Stimulated activated naive CD8-positive, alpha-beta T cell treated with anti-CD3 and anti-CD28 coated beads, Interleukin-15, amount 100 ng/mL, for 72 hours (primary cell): ENCODE data around the gene KCNG2.
"Not testable (repeated sequence)": the region's sequence is repeated elsewhere in the genome, so short reads cannot be mapped to it uniquely, and the experiment has no call there.

Experiments used
- ATAC-seq: fragments of 150-1000 bp; cut with Tn5 transposase; 2 replicates; pipeline ENCODE4 v1.10.0; 2021; ENCODE audit warnings: mild to moderate bottlenecking, moderate library complexity
- DNase-seq, 2 donors: peaks; one replicate each; pipeline ENCODE4 v3.0.0; 2021 to 2022
- H3K27ac Mint-ChIP-seq, 2 donors: one replicate each; pipeline ENCODE4 v1.8.0; 2022; ENCODE audit warnings: mild to moderate bottlenecking in 2 of 2, mixed read lengths in 2 of 2, moderate library complexity in 2 of 2
- H3K27me3 Mint-ChIP-seq: one replicate; pipeline ENCODE4 v1.8.0; 2022; ENCODE audit warnings: mixed read lengths
- H3K4me1 Mint-ChIP-seq: one replicate; pipeline ENCODE4 v1.8.0; 2022; ENCODE audit warnings: mild to moderate bottlenecking, mixed read lengths
- H3K4me3 Mint-ChIP-seq, 2 donors: one replicate each; pipeline ENCODE4 v1.8.0; 2022; ENCODE audit warnings: mild to moderate bottlenecking in 2 of 2, mixed read lengths in 2 of 2, moderate library complexity in 1 of 2
- H3K9me3 Mint-ChIP-seq, 2 donors: one replicate each; pipeline ENCODE4 v1.8.0; 2022; ENCODE audit warnings: mixed read lengths in 2 of 2

Gene KCNG2

DNA sequence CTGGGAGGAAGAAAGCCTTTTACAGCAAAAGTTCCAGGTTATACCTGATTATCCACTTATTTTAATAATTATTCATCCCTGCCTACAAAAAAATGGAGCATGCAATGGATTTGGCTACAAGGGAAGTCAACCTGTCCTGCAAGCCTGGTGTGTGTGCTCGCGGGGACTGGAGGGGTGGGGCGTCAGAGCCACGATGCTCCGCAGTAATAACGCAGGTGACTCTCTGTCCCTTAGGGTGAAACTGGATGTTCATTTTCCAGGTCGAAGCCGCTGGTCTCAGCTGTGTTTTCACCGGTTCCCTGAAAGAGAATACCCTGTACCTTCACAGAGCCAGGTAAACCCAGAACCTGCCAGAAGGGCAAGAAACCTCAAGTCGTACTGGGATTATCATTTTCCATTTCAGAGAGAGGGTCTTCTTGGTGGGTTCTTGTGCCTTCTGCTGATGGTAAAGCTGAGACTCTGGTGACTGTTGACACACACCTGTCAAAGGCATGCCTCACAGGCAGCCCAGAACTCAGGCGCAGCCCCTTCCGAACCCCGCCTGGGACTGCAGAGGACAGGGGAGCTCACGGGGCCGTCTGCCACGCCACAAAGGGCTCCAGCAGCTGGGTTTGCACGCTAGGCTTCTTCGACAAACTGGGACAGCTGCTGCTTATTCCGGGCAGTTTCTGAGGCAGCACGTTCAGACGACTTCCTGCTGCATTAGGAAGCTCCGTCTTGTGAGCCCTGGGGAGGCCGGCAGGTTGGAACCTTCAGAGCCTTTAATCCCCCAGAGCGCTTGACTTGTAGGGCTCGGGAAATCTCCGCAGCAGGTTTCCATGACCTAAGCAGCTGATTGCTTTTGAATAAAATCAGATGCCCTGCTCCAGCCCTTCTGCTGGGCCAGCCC is 58.6 kb downstream of the KCNG2 start:
- H3K4me3 Mint-ChIP-seq: no peak overlapping the region
- peaks cover 22% of the 10 kb centered on the region for H3K27me3 Mint-ChIP-seq
- no peak overlapping the region for H3K27ac Mint-ChIP-seq
- ATAC-seq (peak; percentile 58), DNase-seq (peak; percentile 18 to 19)
- H3K9me3 Mint-ChIP-seq: peaks cover 0 to 1% of the 10 kb centered on the region in 2 donors
- H3K4me1 Mint-ChIP-seq: peaks cover 8% of the 10 kb centered on the region

DNA sequence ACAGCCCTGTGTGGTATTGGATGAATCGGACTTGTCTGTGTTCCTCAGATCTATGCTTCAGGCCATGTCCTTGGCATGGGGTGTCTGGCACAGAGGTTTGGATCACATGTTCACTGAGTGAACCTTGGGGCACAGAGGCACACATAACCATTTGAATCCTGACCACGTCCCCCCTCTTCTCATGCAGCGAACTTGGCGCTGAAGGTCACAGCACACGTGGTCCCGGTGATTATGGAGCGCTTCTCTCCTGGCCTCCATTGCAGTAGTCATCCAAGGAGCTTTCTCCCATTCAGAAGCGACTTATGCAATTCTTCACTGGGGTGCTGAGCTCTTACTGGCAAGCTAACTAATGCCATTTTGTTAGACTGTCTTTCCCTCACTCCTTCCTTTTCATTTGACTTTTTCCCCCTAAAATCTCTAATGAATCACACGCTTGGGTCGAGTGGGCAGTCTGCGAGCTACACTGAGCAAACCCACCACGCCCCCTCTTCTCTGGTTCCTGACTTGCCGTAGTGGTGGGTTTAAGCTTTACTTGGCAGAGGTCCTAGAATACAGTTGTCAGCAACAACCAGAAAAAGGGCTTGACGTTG is 59.4 kb downstream of the KCNG2 start:
- H3K27me3 Mint-ChIP-seq: peaks cover 25% of the 10 kb centered on the region
- peaks cover 8% of the 10 kb centered on the region for H3K4me1 Mint-ChIP-seq
- peaks cover 5 to 10% of the 10 kb centered on the region in 2 donors for H3K9me3 Mint-ChIP-seq
- ATAC-seq (no peak), DNase-seq (no peak)
- peak overlapping the region in 1 of 2 donors; percentile 61 for H3K4me3 Mint-ChIP-seq
- peak overlapping the region in 1 of 2 donors; percentile 79 for H3K27ac Mint-ChIP-seq

DNA sequence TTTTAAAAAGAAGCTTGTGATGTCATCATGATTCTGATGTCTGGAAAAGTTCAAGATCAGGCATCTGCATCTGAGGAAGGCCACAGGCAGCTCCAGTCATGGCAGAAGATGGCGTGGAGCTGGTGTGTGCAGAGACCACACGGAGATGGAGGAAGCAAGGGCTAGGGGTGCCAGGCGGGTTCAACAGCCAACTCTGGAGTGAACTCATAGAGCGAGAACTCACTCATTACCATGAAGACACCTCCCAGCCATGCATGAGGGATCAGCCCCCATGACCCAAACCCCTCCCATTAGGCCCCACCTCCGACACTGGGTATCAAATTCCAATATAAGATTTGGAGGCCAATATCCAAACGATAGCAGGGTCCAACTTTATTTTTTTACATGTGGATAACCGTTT is 61.6 kb downstream of the KCNG2 start:
- H3K4me3 Mint-ChIP-seq: no peak overlapping the region
- DNase-seq: no peak
- peaks cover 26% of the 10 kb centered on the region for H3K27me3 Mint-ChIP-seq
- no peak overlapping the region for H3K27ac Mint-ChIP-seq
- H3K9me3 Mint-ChIP-seq: peaks cover 5 to 15% of the 10 kb centered on the region in 2 donors
- H3K4me1 Mint-ChIP-seq: peaks cover 8% of the 10 kb centered on the region
- no peak for ATAC-seq

DNA sequence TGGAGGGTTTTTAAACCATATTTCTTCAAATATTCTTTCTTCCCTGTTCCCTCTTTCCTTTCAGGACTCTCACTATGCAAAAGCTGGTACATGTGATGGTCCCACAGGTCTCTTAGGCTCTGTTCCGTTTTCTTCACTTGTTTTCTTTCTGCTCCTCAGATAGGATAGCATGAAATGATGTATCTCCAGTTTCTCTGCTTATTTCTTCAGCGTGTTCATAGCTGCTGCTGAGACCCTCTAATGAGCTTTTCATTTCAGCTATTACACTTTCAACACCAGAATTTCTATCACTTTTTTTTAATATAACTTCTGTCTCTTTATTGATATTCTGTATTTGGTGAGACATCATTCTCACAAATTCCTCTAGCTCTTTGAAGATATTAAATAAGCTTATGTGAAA is 63.9 kb downstream of the KCNG2 start:
- peaks cover 5 to 15% of the 10 kb centered on the region in 2 donors for H3K9me3 Mint-ChIP-seq
- ATAC-seq: no peak
- no peak overlapping the region for H3K4me3 Mint-ChIP-seq
- no peak overlapping the region for H3K27ac Mint-ChIP-seq
- no peak for DNase-seq
- H3K4me1 Mint-ChIP-seq: peaks cover 8% of the 10 kb centered on the region
- peaks cover 26% of the 10 kb centered on the region for H3K27me3 Mint-ChIP-seq

DNA sequence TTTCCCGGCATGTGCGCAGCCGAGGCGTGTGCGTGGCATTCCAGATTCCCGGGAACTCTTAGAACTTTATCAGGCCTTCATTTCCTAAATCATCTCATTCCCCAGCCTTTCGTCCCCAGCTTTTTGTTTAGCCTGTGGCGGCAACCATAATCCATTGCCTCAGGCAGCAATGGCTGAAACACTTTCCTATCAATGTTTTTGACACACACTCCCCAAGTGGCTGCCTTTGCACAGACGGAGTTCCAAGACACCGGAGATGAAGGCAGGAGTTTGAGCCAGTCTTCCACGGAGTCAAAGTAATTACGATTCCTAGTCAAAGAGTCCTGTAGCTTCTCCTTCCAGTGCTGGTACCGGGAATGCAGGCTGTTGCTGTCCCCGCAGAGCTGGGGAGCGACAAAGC is 64.8 kb downstream of the KCNG2 start:
- no peak for ATAC-seq
- DNase-seq: no peak
- Mint-ChIP-seq H3K9me3 (peaks cover 5 to 15% of the 10 kb centered on the region in 2 donors), H3K27me3 (peaks cover 20% of the 10 kb centered on the region), H3K4me1 (peaks cover under 1% of the 10 kb centered on the region), H3K27ac (no peak overlapping the region), H3K4me3 (no peak overlapping the region)

DNA sequence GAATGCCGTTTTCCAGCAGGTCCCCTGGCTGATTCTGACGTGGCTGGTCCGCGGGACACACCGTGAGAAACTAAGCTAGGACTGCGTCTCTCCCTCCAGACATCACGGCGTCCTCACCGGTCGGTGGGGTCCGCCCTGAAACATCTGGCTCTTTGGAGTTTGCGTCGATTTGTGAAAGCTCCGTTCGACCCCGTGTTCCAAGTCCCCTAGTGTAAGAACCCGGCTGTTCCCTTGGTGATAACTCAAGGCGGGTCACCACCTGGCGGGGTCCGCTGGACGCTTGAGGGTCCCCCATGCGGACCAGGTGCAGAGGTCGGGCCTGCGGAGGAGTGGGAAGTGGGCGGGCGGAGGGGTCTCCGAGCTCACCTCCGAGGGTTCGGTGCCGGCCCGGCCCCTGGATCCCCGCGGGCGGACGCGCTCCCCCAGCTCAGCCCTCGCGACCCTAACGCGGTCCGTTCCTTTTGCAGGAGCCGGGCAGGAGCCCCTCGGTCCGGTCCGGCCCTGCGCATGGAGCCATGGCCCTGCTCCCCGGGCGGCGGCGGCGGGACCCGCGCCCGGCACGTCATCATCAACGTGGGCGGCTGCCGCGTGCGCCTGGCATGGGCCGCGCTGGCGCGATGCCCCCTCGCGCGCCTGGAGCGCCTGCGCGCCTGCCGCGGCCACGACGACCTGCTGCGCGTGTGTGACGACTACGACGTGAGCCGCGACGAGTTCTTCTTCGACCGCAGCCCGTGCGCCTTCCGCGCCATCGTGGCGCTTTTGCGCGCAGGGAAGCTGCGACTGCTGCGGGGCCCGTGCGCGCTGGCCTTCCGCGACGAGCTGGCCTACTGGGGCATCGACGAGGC is 65.6 kb downstream of the KCNG2 start:
- Mint-ChIP-seq H3K27ac (no peak overlapping the region), H3K27me3 (peaks cover 18% of the 10 kb centered on the region), H3K4me1 (no peaks in the 10 kb centered on the region), H3K9me3 (peaks cover 5 to 15% of the 10 kb centered on the region in 2 donors), H3K4me3 (no peak overlapping the region)
- ATAC-seq (peak; percentile 47), DNase-seq (no peak)

DNA sequence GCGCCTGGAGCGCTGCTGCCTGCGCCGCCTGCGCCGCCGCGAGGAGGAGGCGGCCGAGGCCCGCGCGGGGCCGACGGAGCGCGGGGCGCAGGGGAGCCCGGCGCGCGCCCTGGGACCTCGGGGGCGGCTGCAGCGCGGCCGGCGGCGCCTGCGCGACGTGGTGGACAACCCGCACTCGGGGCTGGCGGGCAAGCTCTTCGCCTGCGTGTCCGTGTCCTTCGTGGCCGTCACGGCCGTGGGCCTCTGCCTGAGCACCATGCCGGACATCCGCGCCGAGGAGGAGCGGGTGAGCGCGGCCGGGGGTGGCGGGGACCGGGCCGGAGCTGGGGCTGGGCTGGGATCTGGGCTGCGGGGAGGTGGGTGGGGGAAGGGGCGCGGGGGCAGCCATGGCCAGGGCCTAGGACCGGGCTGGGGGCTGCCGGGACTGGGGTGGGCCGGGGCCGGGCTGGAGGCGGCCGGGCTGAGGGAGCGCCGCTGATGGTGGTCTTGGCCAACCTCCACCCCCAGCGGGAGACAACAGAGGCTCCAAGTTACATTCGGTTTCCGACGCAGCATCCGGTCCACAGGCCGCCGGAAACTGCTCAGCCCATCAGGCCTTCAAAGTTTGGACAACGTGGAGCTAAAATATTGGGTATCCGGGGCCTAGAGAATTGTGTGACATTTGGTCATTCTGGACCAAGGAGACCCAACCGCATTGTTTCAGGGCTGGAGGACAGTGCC is 66.4 kb downstream of the KCNG2 start:
- Mint-ChIP-seq H3K4me3 (no peak overlapping the region), H3K4me1 (no peaks in the 10 kb centered on the region), H3K27ac (no peak overlapping the region), H3K9me3 (peaks cover 5 to 15% of the 10 kb centered on the region in 2 donors), H3K27me3 (peaks cover 12% of the 10 kb centered on the region)
- ATAC-seq (peak; percentile 56), DNase-seq (no peak)

DNA sequence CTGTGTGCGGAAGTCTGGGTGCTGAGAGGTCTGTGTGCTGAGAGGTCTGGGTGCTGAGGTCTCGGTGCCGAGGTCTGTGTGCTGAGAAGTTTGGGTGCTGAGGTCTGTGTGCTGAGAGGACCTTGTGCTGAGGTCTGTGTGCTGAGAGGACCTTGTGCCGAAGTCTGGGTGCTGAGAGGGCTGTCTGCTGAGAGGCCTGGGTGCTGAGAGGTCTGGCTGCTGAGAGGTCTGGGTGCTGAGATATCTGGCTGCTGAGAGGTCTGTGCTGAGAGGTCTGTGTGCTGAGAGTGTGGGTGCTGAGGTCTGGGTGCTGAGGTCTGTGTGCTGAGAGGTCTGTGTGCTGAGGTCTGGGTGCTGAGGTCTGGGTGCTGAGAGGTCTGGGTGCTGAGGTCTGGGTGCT is 67.2 kb downstream of the KCNG2 start:
- H3K4me1 Mint-ChIP-seq, ATAC-seq, H3K4me3 Mint-ChIP-seq, DNase-seq, H3K27ac Mint-ChIP-seq: not testable (repeated sequence)
- peaks cover 5 to 15% of the 10 kb centered on the region in 2 donors for H3K9me3 Mint-ChIP-seq
- peaks cover 11% of the 10 kb centered on the region for H3K27me3 Mint-ChIP-seq

DNA sequence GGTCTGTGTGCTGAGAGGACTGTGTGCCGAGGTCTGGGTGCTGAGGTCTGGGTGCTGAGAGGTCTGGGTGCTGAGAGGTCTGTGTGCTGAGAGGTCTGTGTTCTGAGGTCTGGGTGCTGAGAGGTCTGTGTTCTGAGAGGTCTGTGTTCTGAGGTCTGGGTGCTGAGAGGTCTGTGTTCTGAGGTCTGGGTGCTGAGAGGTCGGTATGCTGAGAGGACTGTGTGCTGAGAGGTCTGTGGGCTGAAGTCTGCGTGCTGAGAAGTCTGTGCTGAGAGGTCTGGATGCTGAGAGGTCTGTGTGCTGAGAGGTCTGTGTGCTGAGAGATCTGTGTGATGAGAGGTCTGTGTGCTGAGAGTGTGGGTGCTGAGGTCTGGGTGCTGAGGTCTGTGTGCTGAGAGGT is 68.2 kb downstream of the KCNG2 start:
- ATAC-seq, H3K4me1 Mint-ChIP-seq, DNase-seq, H3K27ac Mint-ChIP-seq, H3K4me3 Mint-ChIP-seq: not testable (repeated sequence)
- peaks cover 5 to 15% of the 10 kb centered on the region in 2 donors for H3K9me3 Mint-ChIP-seq
- peaks cover 11% of the 10 kb centered on the region for H3K27me3 Mint-ChIP-seq

DNA sequence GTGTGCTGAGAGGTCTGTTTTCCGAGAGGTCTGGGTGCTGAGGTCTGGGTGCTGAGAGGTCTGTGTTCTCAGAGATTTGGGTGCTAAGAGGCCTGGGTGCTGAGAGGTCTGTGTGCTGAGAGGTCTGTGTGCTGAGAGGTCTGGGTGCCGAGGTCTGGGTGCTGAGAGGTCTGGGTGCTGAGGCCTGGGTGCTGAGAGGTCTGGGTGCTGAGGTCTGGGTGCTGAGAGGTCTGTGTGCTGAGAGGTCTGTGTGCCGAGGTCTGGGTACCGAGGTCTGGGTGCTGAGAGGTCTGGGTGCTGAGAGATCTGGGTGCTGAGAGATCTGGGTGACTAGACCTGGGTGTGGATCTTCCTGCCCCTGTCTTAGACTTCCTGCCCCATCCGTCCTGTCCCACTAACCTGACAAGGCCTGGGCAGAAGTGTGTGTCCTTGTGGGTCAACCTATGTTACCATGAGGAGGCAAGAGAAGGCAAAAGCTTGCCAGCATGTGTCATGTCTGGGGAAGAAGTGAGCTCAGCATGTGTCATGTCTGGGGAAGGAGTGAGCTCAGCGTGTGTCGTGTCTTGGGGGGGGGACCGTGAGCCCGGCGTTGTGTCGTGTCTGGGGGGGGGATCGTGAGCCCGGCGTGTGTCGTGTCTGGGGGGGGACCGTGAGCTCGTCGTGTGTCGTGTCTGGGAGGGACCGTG is 69.3 kb downstream of the KCNG2 start:
- peaks cover 0 to 7% of the 10 kb centered on the region in 2 donors for H3K9me3 Mint-ChIP-seq
- ATAC-seq: no peak
- peaks cover 9% of the 10 kb centered on the region for H3K27me3 Mint-ChIP-seq
- H3K27ac Mint-ChIP-seq: no peak overlapping the region
- H3K4me1 Mint-ChIP-seq: no peaks in the 10 kb centered on the region
- no peak overlapping the region for H3K4me3 Mint-ChIP-seq
- no peak for DNase-seq

DNA sequence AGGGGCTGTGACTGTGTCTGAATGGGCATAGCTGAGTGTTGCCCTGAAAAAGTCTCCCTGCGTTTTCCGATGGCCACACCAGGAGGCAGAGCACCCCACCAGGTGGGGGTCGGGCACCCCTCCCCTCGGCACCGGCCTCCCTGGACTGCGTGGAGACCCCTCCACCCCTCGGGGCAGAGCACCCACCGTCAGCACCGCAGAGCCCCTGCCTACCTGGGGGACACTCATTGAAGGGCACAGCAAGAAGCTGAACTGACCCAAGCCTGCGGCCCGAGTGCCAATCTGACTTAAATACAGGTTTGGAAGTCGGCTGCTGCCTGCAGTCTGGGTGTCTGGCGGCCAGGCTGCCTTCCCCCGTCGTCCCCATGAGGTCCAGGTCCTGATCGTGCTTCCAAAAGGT is 69.9 kb downstream of the KCNG2 start:
- Mint-ChIP-seq H3K27me3 (peaks cover 3% of the 10 kb centered on the region), H3K4me3 (no peak overlapping the region), H3K4me1 (no peaks in the 10 kb centered on the region), H3K9me3 (peaks cover 0 to under 1% of the 10 kb centered on the region in 2 donors), H3K27ac (no peak overlapping the region)
- ATAC-seq: no peak
- DNase-seq: no peak

DNA sequence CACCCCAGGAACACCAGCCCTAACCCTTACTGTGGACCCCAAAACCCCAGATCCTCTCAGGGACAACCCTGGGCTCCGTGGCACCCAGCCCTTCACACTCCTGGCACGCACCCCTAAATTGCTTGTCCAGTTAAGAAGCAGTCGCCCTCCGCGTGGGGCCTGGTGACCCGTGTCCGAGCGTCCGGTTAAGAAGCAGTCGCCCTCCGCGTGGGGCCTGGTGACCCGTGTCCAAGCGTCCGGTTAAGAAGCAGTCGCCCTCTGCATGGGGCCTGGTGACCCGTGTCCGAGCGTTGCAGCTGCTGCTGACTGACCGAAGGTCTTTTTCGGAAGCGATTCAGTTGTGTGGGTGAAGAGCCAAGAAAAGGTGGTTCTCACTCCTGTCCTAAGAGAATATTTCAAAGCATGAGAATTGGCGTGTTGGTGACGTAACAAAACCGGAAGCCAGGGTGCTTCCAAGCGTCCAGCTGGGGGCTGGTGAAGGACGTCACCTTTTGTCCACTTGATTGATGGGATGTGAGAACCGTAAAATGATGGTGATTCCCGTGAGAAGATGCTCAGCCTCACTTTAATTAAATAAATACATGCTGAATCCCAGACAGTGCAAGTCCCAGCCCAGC is 70.5 kb downstream of the KCNG2 start:
- no peak for ATAC-seq
- no peaks in the 10 kb centered on the region for H3K27me3 Mint-ChIP-seq
- H3K4me3 Mint-ChIP-seq: no peak overlapping the region

DNA sequence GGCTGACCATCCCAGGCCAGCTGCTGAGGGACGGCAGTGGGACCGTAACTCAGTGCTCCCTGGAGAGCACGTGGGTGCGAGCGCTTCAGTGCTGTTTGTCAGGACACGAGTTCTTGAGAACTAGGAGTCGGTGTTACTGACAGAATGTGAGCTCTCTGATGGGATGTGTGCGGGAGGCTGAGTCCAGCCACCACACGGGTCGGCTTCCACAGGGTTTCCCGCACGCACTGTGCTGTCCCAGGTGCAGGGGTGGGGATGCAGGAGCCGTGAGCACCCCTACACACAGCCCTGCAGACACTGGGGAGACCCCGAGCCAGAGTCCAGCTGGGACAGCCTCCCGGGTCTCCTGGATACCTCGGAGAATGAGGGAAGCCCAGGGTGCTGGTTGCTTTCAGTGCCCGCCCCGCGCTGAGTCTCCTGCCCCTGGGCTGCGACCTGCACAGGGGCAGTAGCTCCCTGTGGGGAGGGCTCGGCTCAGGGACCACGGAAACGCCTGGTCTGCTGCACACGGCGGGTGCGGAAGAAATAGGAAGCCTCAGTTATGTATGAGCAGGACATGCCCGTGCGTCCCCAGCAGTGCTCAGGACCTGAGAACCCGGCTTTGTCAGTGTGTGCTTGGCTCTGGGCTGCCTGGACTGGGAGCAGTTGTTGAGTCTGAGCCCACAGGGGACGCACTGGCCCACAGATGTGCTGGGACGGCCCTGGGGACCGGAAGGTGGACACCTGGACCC is 71.2 kb downstream of the KCNG2 start:
- H3K4me3 Mint-ChIP-seq: no peak overlapping the region
- DNase-seq (no peak), ATAC-seq (peak; percentile 8)
- H3K27ac Mint-ChIP-seq: no peak overlapping the region
- no peaks in the 10 kb centered on the region for H3K27me3 Mint-ChIP-seq
- no peaks in the 10 kb centered on the region for H3K4me1 Mint-ChIP-seq
- no peaks in the 10 kb centered on the region for H3K9me3 Mint-ChIP-seq

More for the DNA sequence above, 70.5 kb downstream of the KCNG2 start:
- H3K27ac Mint-ChIP-seq: no peak overlapping the region
- no peaks in the 10 kb centered on the region for H3K4me1 Mint-ChIP-seq
- no peaks in the 10 kb centered on the region for H3K9me3 Mint-ChIP-seq
- no peak for DNase-seq
